ENCODE data around the gene B2M. TPM values are rescaled to one million over a fixed set of nuclear protein-coding genes. Genes with fewer than 3 reads are reported as not detected.

B2M gene
- total RNA-seq, 2 experiments from 2014 or later: 4,476 to 4,587 TPM

- H3K36me3 Mint-ChIP-seq (ENCODE audit: low read depth): peaks cover 42% of the 10 kb centered on the region
- ATAC-seq: no peak
These were observed 5.3 kb upstream of the B2M start for GRCh38 chr15:44705986-44706385.

GRCh38 chr15:44706401-44706800, 4.9 kb upstream of the B2M start:
- intact Hi-C loops (cut with micrococcal nuclease): no loop called here
- no peak overlapping the region for H3K4me3 Mint-ChIP-seq
- POLR2A ChIA-PET: interaction anchor here (1.2 to 37.9 kb wide), 3 partner anchors 13 to 33 kb away, joined by 3 to 1862 read pairs (median 3); partner anchors contain the start of gene SPG11
- no peaks in the 10 kb centered on the region for H3K27me3 Mint-ChIP-seq
- CTCF ChIA-PET: interaction anchor here (12.7 to 16.8 kb wide), 2 partner anchors 27 to 40 kb away, joined by 197 to 333 read pairs; partner anchors contain the start of genes SPG11 and TRIM69
- ATAC-seq (no peak), DNase-seq (no peak)
- H3K4me1 Mint-ChIP-seq (ENCODE audit: low read depth): peaks cover 27% of the 10 kb centered on the region
- H3K36me3 Mint-ChIP-seq (ENCODE audit: low read depth): peaks cover 45% of the 10 kb centered on the region
- H3K27ac Mint-ChIP-seq: no peak overlapping the region
- TF ChIP-seq, protein P1, sequence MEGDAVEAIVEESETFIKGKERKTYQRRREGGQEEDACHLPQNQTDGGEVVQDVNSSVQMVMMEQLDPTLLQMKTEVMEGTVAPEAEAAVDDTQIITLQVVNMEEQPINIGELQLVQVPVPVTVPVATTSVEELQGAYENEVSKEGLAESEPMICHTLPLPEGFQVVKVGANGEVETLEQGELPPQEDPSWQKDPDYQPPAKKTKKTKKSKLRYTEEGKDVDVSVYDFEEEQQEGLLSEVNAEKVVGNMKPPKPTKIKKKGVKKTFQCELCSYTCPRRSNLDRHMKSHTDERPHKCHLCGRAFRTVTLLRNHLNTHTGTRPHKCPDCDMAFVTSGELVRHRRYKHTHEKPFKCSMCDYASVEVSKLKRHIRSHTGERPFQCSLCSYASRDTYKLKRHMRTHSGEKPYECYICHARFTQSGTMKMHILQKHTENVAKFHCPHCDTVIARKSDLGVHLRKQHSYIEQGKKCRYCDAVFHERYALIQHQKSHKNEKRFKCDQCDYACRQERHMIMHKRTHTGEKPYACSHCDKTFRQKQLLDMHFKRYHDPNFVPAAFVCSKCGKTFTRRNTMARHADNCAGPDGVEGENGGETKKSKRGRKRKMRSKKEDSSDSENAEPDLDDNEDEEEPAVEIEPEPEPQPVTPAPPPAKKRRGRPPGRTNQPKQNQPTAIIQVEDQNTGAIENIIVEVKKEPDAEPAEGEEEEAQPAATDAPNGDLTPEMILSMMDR (IDR thresholded peaks at IDR 0.05): no peak
- peaks cover 17% of the 10 kb centered on the region for H3K9me3 Mint-ChIP-seq

More at GRCh38 chr15:44705986-44706385, 5.3 kb upstream of the B2M start:
- TF ChIP-seq, protein P1 (IDR thresholded peaks at IDR 0.05): no peak
- Mint-ChIP-seq H3K4me1 (ENCODE audit: low read depth) (peaks cover 30% of the 10 kb centered on the region), H3K27ac (no peak overlapping the region), H3K9me3 (peaks cover 20% of the 10 kb centered on the region), H3K27me3 (no peaks in the 10 kb centered on the region), H3K4me3 (no peak overlapping the region)
- ChIA-PET CTCF (interaction anchor here (1.0 to 16.8 kb wide), 3 partner anchors 27 to 42 kb away, joined by 3 to 333 read pairs (median 197); partner anchors contain the start of genes SPG11 and TRIM69), POLR2A (interaction anchor here (1.3 to 37.9 kb wide), 2 partner anchors 20 to 32 kb away, joined by 3 to 1862 read pairs; partner anchors contain the start of gene SPG11)
- no peak for DNase-seq
- intact Hi-C loops (cut with micrococcal nuclease): no loop called here

DNA sequence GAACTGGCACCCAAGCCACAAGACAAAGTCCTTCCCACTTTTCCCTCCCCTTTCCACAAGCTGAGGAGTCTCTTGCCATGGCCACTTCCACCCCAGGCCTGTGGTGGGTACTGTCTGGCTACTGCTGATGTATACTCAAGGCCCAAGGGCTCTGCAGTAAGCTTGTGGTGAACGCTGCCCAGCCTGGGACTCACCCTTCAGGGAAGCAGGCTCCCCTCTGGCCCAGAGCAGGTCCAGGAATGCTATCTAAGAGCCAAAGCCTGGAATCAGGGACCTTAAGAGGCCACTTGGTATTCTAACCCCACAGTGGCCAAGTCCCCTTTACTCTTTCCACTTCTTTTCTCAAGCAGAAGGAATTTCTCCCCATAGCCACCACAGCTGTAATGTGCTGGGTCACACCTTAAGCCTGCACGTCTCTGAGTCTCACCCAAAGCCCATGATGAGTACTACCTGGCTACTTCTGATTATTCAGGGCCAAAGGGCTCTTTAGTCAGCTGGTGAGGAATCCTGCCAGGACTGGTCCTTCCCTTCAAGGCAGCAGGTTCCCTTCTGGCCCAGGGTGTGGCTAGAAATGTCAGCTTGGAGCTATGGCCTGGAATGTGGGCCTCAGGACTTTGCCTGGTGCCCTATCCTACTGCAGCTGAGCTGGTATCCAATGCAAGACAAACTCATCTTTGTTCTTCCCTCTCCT, 4.2 kb upstream of the B2M start:
- Mint-ChIP-seq H3K27me3 (no peaks in the 10 kb centered on the region), H3K36me3 (ENCODE audit: low read depth) (peaks cover 50% of the 10 kb centered on the region), H3K4me1 (ENCODE audit: low read depth) (peaks cover 24% of the 10 kb centered on the region), H3K9me3 (peaks cover 13% of the 10 kb centered on the region), H3K4me3 (no peak overlapping the region), H3K27ac (no peak overlapping the region)
- intact Hi-C loops (cut with micrococcal nuclease): no loop called here
- CTCF ChIA-PET: interaction anchor here (1.2 to 16.8 kb wide), 3 partner anchors 8 to 41 kb away, joined by 3 to 333 read pairs (median 197); partner anchors contain the start of genes SPG11 and TRIM69
- TF ChIP-seq, protein P1 (IDR thresholded peaks at IDR 0.05): no peak
- POLR2A ChIA-PET: interaction anchor here (0.6 to 37.9 kb wide), 4 partner anchors 12 to 286 kb away, joined by 3 to 1862 read pairs (median 3); partner anchors contain the start of gene SPG11
- ATAC-seq (no peak), DNase-seq (no peak)

GRCh38 chr15:44710236-44711095, 851 bp upstream of the B2M start:
- intact Hi-C loops (cut with micrococcal nuclease): loop anchor here (1.0 to 5.0 kb wide), 3 partner anchors 18 to 47 kb away; partner anchors contain the start of gene SPG11
- ChIA-PET CTCF (interaction anchor here (0.6 to 16.8 kb wide), 10 partner anchors 14 to 73 kb away, joined by 3 to 333 read pairs (median 3); partner anchors contain the start of genes SPG11 and TRIM69), POLR2A (interaction anchor here (0.6 to 37.9 kb wide), 14 partner anchors 14 to 313 kb away, joined by 3 to 1862 read pairs (median 5); partner anchors contain the start of genes CTDSPL2, SORD, SPG11 and TRIM69)
- peak overlapping the region; percentile 100 for H3K27ac Mint-ChIP-seq
- H3K4me3 Mint-ChIP-seq: peak overlapping the region; percentile 94
- H3K36me3 Mint-ChIP-seq (ENCODE audit: low read depth): peaks cover 67% of the 10 kb centered on the region
- DNase-seq: peak; percentile 67
- TF ChIP-seq, protein P1 (IDR thresholded peaks at IDR 0.05): peak; percentile 27
- H3K27me3 Mint-ChIP-seq: no peaks in the 10 kb centered on the region
- no peaks in the 10 kb centered on the region for H3K9me3 Mint-ChIP-seq
- H3K4me1 Mint-ChIP-seq (ENCODE audit: low read depth): peaks cover 29% of the 10 kb centered on the region
- ATAC-seq: peak; percentile 14
